Activated CD4-positive, alpha-beta T cell treated with anti-CD3 and anti-CD28 coated beads for 36 hours (primary cell): ENCODE measurements around the gene STK32A. TPM values are rescaled to one million over a fixed set of nuclear protein-coding genes. Genes with fewer than 3 reads are reported as not detected.

Experiments used
- ATAC-seq: fragments of 200-7000 bp; cut with Tn5 transposase; one replicate; pipeline ENCODE4 v1.10.0; 2021; ENCODE audit warnings: mild to moderate bottlenecking, moderate library complexity
- CTCF ChIA-PET: fragments of 350-600 bp; sonication (Branson Sonifier 250); formaldehyde crosslinking; loops from one replicate; lab custom pipeline; 2021; ENCODE audit warnings: antibody characterized with exemption; lab: Charles Lee
- POLR2A ChIA-PET: fragments of 350-600 bp; sonication (Branson Sonifier 250); formaldehyde crosslinking; loops from one replicate; lab custom pipeline; 2021; ENCODE audit warnings: antibody characterized with exemption, inconsistent platforms; lab: Charles Lee
- DNase-seq: peaks from one replicate; pipeline ENCODE4 v3.0.0-alpha.2; 2020
- H3K27ac Mint-ChIP-seq: one replicate; pipeline ENCODE4 v1.8.0; 2021; ENCODE audit warnings: mixed read lengths
- H3K27me3 Mint-ChIP-seq: one replicate; pipeline ENCODE4 v1.8.0; 2021; ENCODE audit warnings: mixed read lengths
- H3K36me3 Mint-ChIP-seq: one replicate; pipeline ENCODE4 v1.8.0; 2021; ENCODE audit warnings: low read depth, mixed read lengths
- H3K4me1 Mint-ChIP-seq: one replicate; pipeline ENCODE4 v1.8.0; 2021; ENCODE audit warnings: mixed read lengths
- H3K4me3 Mint-ChIP-seq: one replicate; pipeline ENCODE4 v1.8.0; 2021; ENCODE audit warnings: mild to moderate bottlenecking, moderate library complexity, mixed read lengths
- H3K9me3 Mint-ChIP-seq: one replicate; pipeline ENCODE4 v1.8.0; 2021; ENCODE audit warnings: low read depth, mixed read lengths
- intact Hi-C, 2 experiments: fragments of 100-400 bp; cut with DNase I in 1 of 2; cut with micrococcal nuclease in 1 of 2; formaldehyde crosslinking; loops; one replicate each; pipeline versions ENCODE4 v1.14.2 to v1.15.1; 2022 to 2024; cut with DNase I, micrococcal nuclease
- total RNA-seq, 2 experiments: library from RNA; stranded (reverse); gene quantifications; one replicate each; pipeline ENCODE4 v1.2.3, GENCODE V29; 2021

The STK32A gene
- total RNA-seq, 2 experiments from 2014 or later, result not detected

GRCh38 chr5:147397616-147398015 is 162.8 kb downstream of the STK32A start:
- ChIA-PET POLR2A (no interaction called here), CTCF (interaction anchor here (0.6 kb wide), 1 partner anchor 859 kb away, joined by 3 read pairs; no protein-coding TSS in a partner anchor)
- H3K27me3 Mint-ChIP-seq, result no peaks in the 10 kb centered on the region
- no peaks in the 10 kb centered on the region for H3K9me3 Mint-ChIP-seq
- DNase-seq, result no peak
- H3K36me3 Mint-ChIP-seq, result no peaks in the 10 kb centered on the region
- intact Hi-C loops, result no loop called here
- H3K27ac Mint-ChIP-seq, result no peak overlapping the region
- H3K4me3 Mint-ChIP-seq, result no peak overlapping the region
- no peak for ATAC-seq
- no peaks in the 10 kb centered on the region for H3K4me1 Mint-ChIP-seq

- intact Hi-C loops, result no loop called here
- Mint-ChIP-seq H3K36me3 (no peaks in the 10 kb centered on the region), H3K4me1 (no peaks in the 10 kb centered on the region), H3K9me3 (no peaks in the 10 kb centered on the region), H3K4me3 (no peak overlapping the region), H3K27ac (no peak overlapping the region), H3K27me3 (no peaks in the 10 kb centered on the region)
- ATAC-seq (no peak), DNase-seq (no peak)
- CTCF ChIA-PET, result no interaction called here
- POLR2A ChIA-PET, result no interaction called here
These were observed 164.0 kb downstream of the STK32A start for GRCh38 chr5:147398860-147399259.

- no peaks in the 10 kb centered on the region for H3K4me1 Mint-ChIP-seq
- no peak overlapping the region for H3K27ac Mint-ChIP-seq
- H3K27me3 Mint-ChIP-seq, result no peaks in the 10 kb centered on the region
- no peaks in the 10 kb centered on the region for H3K9me3 Mint-ChIP-seq
- no peaks in the 10 kb centered on the region for H3K36me3 Mint-ChIP-seq
- intact Hi-C loops, result no loop called here
- ATAC-seq (no peak), DNase-seq (no peak)
- ChIA-PET CTCF (no interaction called here), POLR2A (no interaction called here)
- H3K4me3 Mint-ChIP-seq, result no peak overlapping the region
These were observed 165.4 kb downstream of the STK32A start for GRCh38 chr5:147400126-147400809.

GRCh38 chr5:147400881-147401280 is 166.1 kb downstream of the STK32A start:
- no peaks in the 10 kb centered on the region for H3K27me3 Mint-ChIP-seq
- intact Hi-C loops, result no loop called here
- ChIA-PET CTCF (no interaction called here), POLR2A (no interaction called here)
- H3K4me1 Mint-ChIP-seq, result no peaks in the 10 kb centered on the region
- H3K27ac Mint-ChIP-seq, result no peak overlapping the region
- H3K9me3 Mint-ChIP-seq, result no peaks in the 10 kb centered on the region
- no peak for DNase-seq
- no peak for ATAC-seq
- no peaks in the 10 kb centered on the region for H3K36me3 Mint-ChIP-seq
- H3K4me3 Mint-ChIP-seq, result no peak overlapping the region

DNA sequence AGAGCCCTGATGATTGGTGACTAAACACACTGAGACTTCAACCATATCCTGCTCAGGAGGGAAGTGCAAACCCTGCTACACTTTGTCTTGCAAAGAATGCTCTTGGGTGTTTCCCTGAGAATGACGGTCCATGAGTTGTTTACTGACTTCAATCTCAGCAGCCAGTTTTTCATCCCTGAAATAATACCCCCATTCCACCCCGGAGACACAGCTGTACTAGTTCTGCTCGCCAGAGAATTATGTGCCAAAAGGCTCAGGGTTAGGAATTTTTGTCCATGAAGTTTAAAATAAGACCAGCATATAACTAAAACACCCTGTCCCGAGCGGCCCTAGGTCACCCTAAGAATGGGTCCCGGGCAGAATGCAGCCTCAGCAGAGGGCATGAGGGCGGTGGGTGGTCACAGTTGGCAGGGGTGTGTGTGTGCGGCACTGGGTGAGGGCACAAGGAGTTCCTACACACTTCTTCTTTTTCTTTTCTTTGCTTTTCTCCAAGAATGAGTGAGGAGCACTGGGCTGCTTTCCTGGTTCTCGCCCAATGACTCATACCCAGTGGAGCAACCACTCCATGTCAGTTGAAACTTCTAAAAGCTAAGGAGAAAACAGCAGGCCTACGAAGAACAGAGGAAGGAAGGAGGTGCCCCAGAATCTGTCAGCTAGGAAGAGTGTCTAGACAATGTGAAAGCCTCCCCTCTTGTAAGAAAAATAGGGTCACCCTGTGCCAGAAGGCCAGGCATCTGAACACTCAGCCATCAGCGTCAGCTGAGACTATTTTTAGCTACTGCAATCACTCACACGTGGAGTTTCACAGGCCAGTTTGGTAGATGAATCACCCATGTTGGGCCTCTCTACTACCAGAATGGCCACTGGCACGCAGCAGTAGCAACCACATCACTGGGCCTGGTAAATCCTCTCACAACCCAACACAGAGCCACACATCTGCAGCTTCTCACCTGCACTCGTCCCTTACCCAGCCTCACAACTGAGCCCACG is 169.1 kb downstream of the STK32A start:
- no peaks in the 10 kb centered on the region for H3K36me3 Mint-ChIP-seq
- H3K9me3 Mint-ChIP-seq, result no peaks in the 10 kb centered on the region
- H3K27ac Mint-ChIP-seq, result no peak overlapping the region
- no peaks in the 10 kb centered on the region for H3K27me3 Mint-ChIP-seq
- H3K4me1 Mint-ChIP-seq, result no peaks in the 10 kb centered on the region
- POLR2A ChIA-PET, result no interaction called here
- DNase-seq, result no peak
- ATAC-seq, result no peak
- CTCF ChIA-PET, result no interaction called here
- intact Hi-C loops, result no loop called here
- H3K4me3 Mint-ChIP-seq, result no peak overlapping the region

- intact Hi-C loops, result no loop called here
- Mint-ChIP-seq H3K36me3 (no peaks in the 10 kb centered on the region), H3K4me1 (no peaks in the 10 kb centered on the region), H3K4me3 (no peak overlapping the region), H3K27ac (no peak overlapping the region), H3K27me3 (no peaks in the 10 kb centered on the region), H3K9me3 (no peaks in the 10 kb centered on the region)
- ATAC-seq (no peak), DNase-seq (no peak)
- ChIA-PET POLR2A (no interaction called here), CTCF (no interaction called here)
These were observed 169.9 kb downstream of the STK32A start for GRCh38 chr5:147404706-147405105.

- ATAC-seq (no peak), DNase-seq (no peak)
- intact Hi-C loops, result no loop called here
- ChIA-PET POLR2A (no interaction called here), CTCF (no interaction called here)
- Mint-ChIP-seq H3K36me3 (no peaks in the 10 kb centered on the region), H3K9me3 (no peaks in the 10 kb centered on the region), H3K27ac (no peak overlapping the region), H3K27me3 (no peaks in the 10 kb centered on the region), H3K4me3 (no peak overlapping the region), H3K4me1 (no peaks in the 10 kb centered on the region)
These were observed 171.8 kb downstream of the STK32A start for GRCh38 chr5:147406636-147407035.

- POLR2A ChIA-PET, result no interaction called here
- CTCF ChIA-PET, result no interaction called here
- no peak overlapping the region for H3K4me3 Mint-ChIP-seq
- DNase-seq, result no peak
- H3K4me1 Mint-ChIP-seq, result no peaks in the 10 kb centered on the region
- intact Hi-C loops, result no loop called here
- H3K27ac Mint-ChIP-seq, result no peak overlapping the region
- no peak for ATAC-seq
- H3K36me3 Mint-ChIP-seq, result no peaks in the 10 kb centered on the region
- H3K27me3 Mint-ChIP-seq, result no peaks in the 10 kb centered on the region
- no peaks in the 10 kb centered on the region for H3K9me3 Mint-ChIP-seq
These were observed 172.4 kb downstream of the STK32A start for GRCh38 chr5:147407094-147407681.

GRCh38 chr5:147408980-147409379 is 174.2 kb downstream of the STK32A start:
- no peak overlapping the region for H3K27ac Mint-ChIP-seq
- CTCF ChIA-PET, result no interaction called here
- POLR2A ChIA-PET, result no interaction called here
- H3K27me3 Mint-ChIP-seq, result no peaks in the 10 kb centered on the region
- H3K4me3 Mint-ChIP-seq, result no peak overlapping the region
- H3K9me3 Mint-ChIP-seq, result no peaks in the 10 kb centered on the region
- DNase-seq (no peak), ATAC-seq (no peak)
- no peaks in the 10 kb centered on the region for H3K4me1 Mint-ChIP-seq
- intact Hi-C loops, result no loop called here
- no peaks in the 10 kb centered on the region for H3K36me3 Mint-ChIP-seq

DNA sequence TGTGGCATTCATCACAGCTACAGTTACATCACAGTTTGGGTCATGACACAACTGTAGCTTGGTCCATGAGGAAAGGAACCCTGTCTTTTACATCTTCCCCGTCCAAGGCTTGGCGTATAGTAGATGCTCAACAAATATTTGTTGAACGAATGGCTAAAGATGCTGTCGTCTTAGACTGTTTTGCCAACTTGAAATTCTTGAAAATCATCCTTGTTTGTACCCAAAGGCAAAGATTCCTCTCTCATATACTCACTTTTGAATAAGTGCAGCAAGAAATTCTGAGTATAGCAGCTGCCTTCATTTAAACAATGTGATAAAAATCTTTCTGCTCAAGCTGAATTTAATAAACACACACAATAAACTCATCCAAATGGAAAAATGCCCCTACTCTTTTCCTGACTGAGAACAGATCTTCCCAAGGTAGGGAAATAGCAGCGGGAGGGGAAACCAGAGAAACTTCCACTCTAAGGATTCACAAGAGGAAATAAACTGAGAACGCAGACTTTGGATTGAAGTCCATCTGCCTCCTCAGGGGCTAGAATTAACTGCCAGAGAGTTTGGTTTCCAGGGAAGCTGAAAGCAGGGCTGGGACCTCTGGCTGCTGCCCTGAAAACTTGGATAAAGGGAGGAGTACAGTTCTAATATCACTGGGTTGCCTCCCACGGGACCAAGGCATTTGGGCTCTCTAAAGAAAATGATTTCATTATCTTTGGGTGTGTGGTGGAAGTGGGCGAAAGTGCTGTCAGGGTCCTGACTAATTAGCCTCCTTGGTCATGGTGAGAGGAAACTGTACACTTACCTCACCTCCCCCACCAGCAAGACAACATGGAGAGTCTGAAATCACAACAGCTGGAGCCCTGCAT is 175.9 kb downstream of the STK32A start:
- Mint-ChIP-seq H3K4me1 (no peaks in the 10 kb centered on the region), H3K9me3 (no peaks in the 10 kb centered on the region), H3K4me3 (no peak overlapping the region), H3K27me3 (no peaks in the 10 kb centered on the region), H3K27ac (no peak overlapping the region), H3K36me3 (no peaks in the 10 kb centered on the region)
- ATAC-seq, result no peak
- no peak for DNase-seq
- ChIA-PET CTCF (no interaction called here), POLR2A (no interaction called here)
- intact Hi-C loops, result no loop called here
